PC-3 (cell line): ENCODE results near the gene CCDC187.

ENCODE experiments used
- CTCF ChIP-seq: fragments of 300-600 bp; sonication (generic); conservative IDR thresholded peaks from 2 replicates; pipeline ENCODE4 v1.5.1; 2017; ENCODE audit warnings: antibody characterized with exemption, low read depth, mild to moderate bottlenecking, low read length
- EZH2 ChIP-seq: fragments of 300-600 bp; sonication (generic); IDR thresholded peaks from one replicate; pipeline ENCODE4 v1.6.1; 2017; ENCODE audit warnings: antibody characterized with exemption, mild to moderate bottlenecking, low read length; ENCODE audit not compliant: unreplicated experiment
- EZH2phosphoT487 ChIP-seq: fragments of 300-600 bp; sonication (generic); IDR thresholded peaks from 2 replicates; pipeline ENCODE4 v1.6.1; 2018; ENCODE audit warnings: mild to moderate bottlenecking, antibody characterized with exemption, low read length, borderline replicate concordance

GRCh38 chr9:136336881-136337280 lies 33.0 kb upstream of the CCDC187 start:
- TF ChIP-seq EZH2 (no peak), CTCF (no peak), EZH2phosphoT487 (no peak)
